MG63 (cell line): ENCODE data around the gene GDF2. TPM values are rescaled to one million over a fixed set of nuclear protein-coding genes. Genes with fewer than 3 reads are reported as not detected.

Source experiments
- DNase-seq: peaks from one replicate; pipeline ENCODE4 v3.0.0-alpha.2; 2020
- H3K27me3 ChIP-seq: fragments of 250-450 bp; sonication (Bioruptor Pico); 2 replicates; pipeline ENCODE4 v1.5.1; 2020; ENCODE audit warnings: mild to moderate bottlenecking, moderate library complexity
- H3K36me3 ChIP-seq: fragments of 250-450 bp; sonication (Bioruptor Pico); 2 replicates; pipeline ENCODE4 v1.5.1; 2020; ENCODE audit warnings: mild to moderate bottlenecking, moderate library complexity
- H3K4me3 ChIP-seq: fragments of 250-450 bp; sonication (Bioruptor Pico); 2 replicates; pipeline ENCODE4 v1.5.1; 2020; ENCODE audit warnings: mild to moderate bottlenecking, moderate library complexity
- H3K9me3 ChIP-seq: fragments of 250-450 bp; sonication (Bioruptor Pico); 2 replicates; pipeline ENCODE4 v1.5.1; 2020; ENCODE audit warnings: mild to moderate bottlenecking, moderate library complexity
- total RNA-seq: library from RNA; depleted of rRNA; stranded (reverse); fragments of >200 nt; shearing (Covaris generic); gene quantifications from 2 replicates; pipeline ENCODE4 v1.2.3, GENCODE V29; 2014; ENCODE audit warnings: low replicate concordance; rRNA removed

The GDF2 gene
- not detected in 2 replicates for total RNA-seq

- Histone ChIP-seq H3K36me3 (no peaks in the 10 kb centered on the region), H3K9me3 (no peaks in the 10 kb centered on the region), H3K27me3 (no peaks in the 10 kb centered on the region), H3K4me3 (no peak within 1 kb of the TSS)
- DNase-seq = no peak
Measured at GRCh38 chr10:47322300-47323061, at the start of gene GDF2. Gene GDF2 (plus strand): TSS chr10:47322454. CDS start chr10:47322669, 215 bp downstream.

- no peaks in the 10 kb centered on the region for H3K36me3 ChIP-seq
- H3K9me3 ChIP-seq = 0 out of 2 replicates have a peak, but pooled peaks cover 3% of the 10 kb centered on the region
- no peak overlapping the region for H3K4me3 ChIP-seq
- H3K27me3 ChIP-seq = no peaks in the 10 kb centered on the region; the same call in 1 of the 2 replicates
- no peak for DNase-seq
Measured at GRCh38 chr10:47276071-47276470, 46.2 kb upstream of the GDF2 start.

- Histone ChIP-seq H3K36me3 (no peaks in the 10 kb centered on the region), H3K9me3 (0 out of 2 replicates have a peak, but pooled peaks cover 3% of the 10 kb centered on the region), H3K27me3 (no peaks in the 10 kb centered on the region; the same call in 1 of the 2 replicates), H3K4me3 (no peak overlapping the region)
- DNase-seq = no peak
Measured at GRCh38 chr10:47276576-47277351, 45.5 kb upstream of the GDF2 start.

- Histone ChIP-seq H3K4me3 (no peak overlapping the region), H3K9me3 (0 out of 2 replicates have a peak, but pooled peaks cover 3% of the 10 kb centered on the region), H3K36me3 (no peaks in the 10 kb centered on the region), H3K27me3 (no peaks in the 10 kb centered on the region; the same call in 1 of the 2 replicates)
- DNase-seq = no peak
Measured at GRCh38 chr10:47277352-47278151, 44.7 kb upstream of the GDF2 start.

- H3K4me3 ChIP-seq = no peak overlapping the region
- no peak for DNase-seq
Measured at GRCh38 chr10:47278152-47278473, 44.1 kb upstream of the GDF2 start.

GRCh38 chr10:47278720-47279119 is 43.5 kb upstream of the GDF2 start:
- DNase-seq = no peak
- H3K36me3 ChIP-seq = no peaks in the 10 kb centered on the region
- H3K9me3 ChIP-seq = no peaks in the 10 kb centered on the region
- no peak overlapping the region for H3K4me3 ChIP-seq
- H3K27me3 ChIP-seq = no peaks in the 10 kb centered on the region; the same call in 1 of the 2 replicates

More at GRCh38 chr10:47278152-47278473, 44.1 kb upstream of the GDF2 start:
- no peaks in the 10 kb centered on the region for H3K36me3 ChIP-seq
- H3K27me3 ChIP-seq = no peaks in the 10 kb centered on the region; the same call in 1 of the 2 replicates
- 0 out of 2 replicates have a peak, but pooled peaks cover 3% of the 10 kb centered on the region for H3K9me3 ChIP-seq

GRCh38 chr10:47279276-47279675 is 43.0 kb upstream of the GDF2 start:
- Histone ChIP-seq H3K4me3 (no peak overlapping the region), H3K27me3 (no peaks in the 10 kb centered on the region; the same call in 1 of the 2 replicates), H3K9me3 (no peaks in the 10 kb centered on the region), H3K36me3 (no peaks in the 10 kb centered on the region)
- no peak for DNase-seq

GRCh38 chr10:47282005-47282656 is 40.1 kb upstream of the GDF2 start:
- Histone ChIP-seq H3K9me3 (no peaks in the 10 kb centered on the region), H3K27me3 (no peaks in the 10 kb centered on the region), H3K36me3 (no peaks in the 10 kb centered on the region), H3K4me3 (no peak overlapping the region)
- no peak for DNase-seq

GRCh38 chr10:47282657-47283018 is 39.6 kb upstream of the GDF2 start:
- Histone ChIP-seq H3K9me3 (no peaks in the 10 kb centered on the region), H3K36me3 (no peaks in the 10 kb centered on the region), H3K4me3 (no peak overlapping the region), H3K27me3 (no peaks in the 10 kb centered on the region)
- DNase-seq = no peak

GRCh38 chr10:47283101-47283630 is 39.1 kb upstream of the GDF2 start:
- Histone ChIP-seq H3K4me3 (no peak overlapping the region), H3K9me3 (no peaks in the 10 kb centered on the region), H3K27me3 (no peaks in the 10 kb centered on the region), H3K36me3 (no peaks in the 10 kb centered on the region)
- DNase-seq = no peak

GRCh38 chr10:47283848-47284247 is 38.4 kb upstream of the GDF2 start:
- Histone ChIP-seq H3K36me3 (no peaks in the 10 kb centered on the region), H3K4me3 (no peak overlapping the region), H3K9me3 (no peaks in the 10 kb centered on the region), H3K27me3 (no peaks in the 10 kb centered on the region)
- DNase-seq = no peak

- H3K9me3 ChIP-seq = no peaks in the 10 kb centered on the region
- no peak for DNase-seq
- no peaks in the 10 kb centered on the region for H3K27me3 ChIP-seq
- H3K4me3 ChIP-seq = no peak overlapping the region
- H3K36me3 ChIP-seq = no peaks in the 10 kb centered on the region
Measured at GRCh38 chr10:47285381-47286115, 36.7 kb upstream of the GDF2 start.

- H3K4me3 ChIP-seq = no peak overlapping the region
- no peaks in the 10 kb centered on the region for H3K9me3 ChIP-seq
- no peak for DNase-seq
- H3K36me3 ChIP-seq = no peaks in the 10 kb centered on the region
- H3K27me3 ChIP-seq = no peaks in the 10 kb centered on the region
Measured at GRCh38 chr10:47286116-47286505, 36.1 kb upstream of the GDF2 start.

- Histone ChIP-seq H3K36me3 (no peaks in the 10 kb centered on the region), H3K27me3 (no peaks in the 10 kb centered on the region), H3K9me3 (no peaks in the 10 kb centered on the region), H3K4me3 (no peak overlapping the region)
- no peak for DNase-seq
Measured at GRCh38 chr10:47286591-47287315, 35.5 kb upstream of the GDF2 start.

GRCh38 chr10:47287365-47287802 is 34.9 kb upstream of the GDF2 start:
- no peak for DNase-seq
- no peaks in the 10 kb centered on the region for H3K27me3 ChIP-seq
- H3K36me3 ChIP-seq = no peaks in the 10 kb centered on the region
- H3K4me3 ChIP-seq = no peak overlapping the region
- no peaks in the 10 kb centered on the region for H3K9me3 ChIP-seq
